Measurements from ENCODE around the gene KLK11. TPM values are rescaled to one million over a fixed set of nuclear protein-coding genes. Genes with fewer than 3 reads are reported as not detected.

Gene KLK11
- not detected in 2 replicates for polyA plus RNA-seq (2014; cell fraction: cytosol; rRNA removed)
- polyA plus RNA-seq (2014; cell fraction: nucleus; rRNA removed) = not detected in 2 replicates

DNA sequence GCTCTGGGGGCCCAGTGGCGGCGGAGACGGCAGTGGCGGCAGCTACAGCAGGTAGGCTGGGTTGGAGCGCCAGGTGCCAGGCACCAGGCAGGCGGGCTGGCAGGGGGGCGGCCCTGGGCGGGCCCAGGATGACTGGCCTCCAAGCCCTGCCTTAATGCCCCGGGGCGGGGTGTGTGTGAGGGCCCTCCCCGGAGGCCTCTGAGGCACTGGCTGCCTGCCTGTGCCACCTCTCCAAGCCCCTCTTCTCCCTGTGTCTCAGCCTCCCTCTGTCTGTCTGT lies at the start of gene KLK11:
Gene KLK11 (minus strand): TSS at position 63 of the 278 bp plus-strand sequence. CDS start 985 bp downstream, outside the sequence.
- DNase-seq (ENCODE audit: low spot score) = no peak

DNA sequence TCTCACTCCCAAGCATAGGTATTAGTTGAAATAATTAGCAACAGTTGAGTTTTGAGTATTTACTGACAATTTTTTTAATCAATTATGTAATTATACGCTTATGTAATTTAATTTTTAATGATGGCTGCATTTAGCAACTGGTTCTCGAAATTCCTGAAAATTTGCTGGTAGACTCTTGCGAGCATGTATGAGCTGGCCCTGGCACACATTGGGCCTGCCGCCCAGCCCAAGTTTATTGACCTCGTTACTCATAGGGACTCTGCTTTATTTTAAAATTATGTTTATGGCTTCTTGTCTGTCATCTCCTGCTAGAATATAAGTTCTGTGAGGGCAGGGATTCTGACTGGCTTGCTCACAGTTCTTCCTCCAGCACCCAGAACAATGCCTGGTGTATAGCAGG lies 49.6 kb upstream of the KLK11 start:
- no peak for DNase-seq (ENCODE audit: low spot score)

DNA sequence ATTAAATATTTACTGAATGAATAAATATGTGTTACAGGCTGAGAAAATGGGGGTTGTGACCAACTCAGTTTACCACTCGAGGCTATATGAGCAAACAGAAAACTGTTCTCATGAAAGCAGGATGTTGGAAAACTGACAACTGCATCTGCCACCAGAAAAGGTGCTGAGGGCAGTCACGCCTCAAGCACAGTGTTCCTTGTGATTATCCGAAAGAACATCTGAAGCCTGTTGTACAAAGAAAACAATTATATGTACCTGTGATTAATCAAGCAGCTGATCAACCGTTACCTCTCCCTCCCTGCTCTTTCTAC lies 44.6 kb upstream of the KLK11 start:
- no peak for DNase-seq (ENCODE audit: low spot score)

DNA sequence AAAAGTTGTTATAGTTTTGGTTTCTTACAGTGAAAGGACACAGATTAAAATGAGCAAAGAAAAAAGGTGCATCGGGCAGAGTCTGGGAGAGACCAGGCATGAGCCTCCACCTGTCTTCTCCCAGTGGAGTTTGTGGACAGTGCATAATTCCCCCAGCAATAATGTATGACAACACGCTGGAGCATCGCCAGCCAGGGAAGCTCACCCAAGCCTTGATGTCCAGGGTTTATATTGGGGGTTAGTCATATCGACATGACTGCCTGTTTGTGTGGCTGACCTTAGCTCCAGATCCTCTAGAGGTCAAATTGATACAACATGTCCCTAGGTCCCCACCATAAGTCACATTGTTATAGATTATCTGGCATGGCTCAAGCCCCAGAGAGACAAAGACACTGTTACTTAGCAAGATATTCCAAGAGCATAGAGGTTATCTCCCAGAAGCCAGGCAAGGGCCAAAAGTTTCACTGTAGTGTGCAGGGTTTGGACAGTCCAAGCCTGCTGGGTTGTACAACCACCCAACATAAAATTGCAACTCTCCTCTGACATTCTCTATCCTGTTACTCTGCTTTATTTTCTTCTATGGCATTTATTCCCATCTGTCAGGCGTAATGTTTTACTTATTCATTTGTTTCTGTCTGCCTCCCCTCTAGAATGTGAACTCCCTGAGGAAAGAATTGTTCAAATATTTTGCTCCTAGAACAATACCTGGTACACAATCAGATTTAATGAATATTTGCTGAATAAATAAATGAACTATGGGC lies 44.1 kb upstream of the KLK11 start:
- DNase-seq (ENCODE audit: low spot score) = no peak

- DNase-seq (ENCODE audit: low spot score) = no peak
These were observed 40.2 kb upstream of the KLK11 start for GRCh38 chr19:51066393-51067186.

- no peak for DNase-seq (ENCODE audit: low spot score)
These were observed 39.0 kb upstream of the KLK11 start for GRCh38 chr19:51065221-51065960.

DNA sequence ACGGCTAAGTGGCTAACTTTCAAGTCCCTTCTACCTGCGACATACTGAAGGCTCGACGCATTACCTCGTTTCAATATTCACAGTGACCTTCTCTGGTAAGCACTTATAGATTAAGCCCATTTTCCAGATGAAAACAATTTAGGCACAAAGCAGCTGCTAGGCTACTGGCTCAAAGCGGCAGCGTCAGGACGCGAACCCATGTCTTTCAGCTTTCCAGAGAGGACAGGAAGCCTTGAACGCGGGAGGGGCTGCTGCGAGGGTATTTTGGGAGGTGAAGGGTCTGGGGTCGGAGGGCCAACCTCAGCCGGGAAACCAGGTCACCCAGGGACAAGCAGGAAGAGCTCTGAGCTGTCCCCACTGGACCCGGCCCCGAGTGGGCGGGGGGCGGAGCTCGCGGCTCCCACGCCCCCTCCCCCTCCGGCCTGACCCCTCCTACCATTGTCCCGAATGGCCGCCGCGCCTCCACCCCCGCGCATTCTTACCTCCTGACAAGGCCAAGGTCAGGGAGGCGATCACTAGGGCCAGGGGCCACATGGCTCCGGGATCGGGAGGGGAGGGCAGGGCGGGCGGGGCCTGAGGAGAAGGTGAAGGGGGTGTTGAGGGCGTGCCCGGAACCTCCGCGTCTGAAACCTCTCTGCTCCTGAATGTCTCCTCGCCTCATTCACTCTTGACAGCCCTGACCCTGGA lies 38.3 kb upstream of the KLK11 start, which contains the start of gene KLK13:
Gene KLK13 (minus strand): TSS at position 559 of the 687 bp plus-strand sequence. CDS start 25 bp downstream, at position 534.
- no peak for DNase-seq (ENCODE audit: low spot score)

GRCh38 chr19:51063664-51064063 lies 37.2 kb upstream of the KLK11 start:
- no peak for DNase-seq (ENCODE audit: low spot score)

- DNase-seq (ENCODE audit: low spot score) = no peak
These were observed 34.6 kb upstream of the KLK11 start for GRCh38 chr19:51060973-51061372.

DNA sequence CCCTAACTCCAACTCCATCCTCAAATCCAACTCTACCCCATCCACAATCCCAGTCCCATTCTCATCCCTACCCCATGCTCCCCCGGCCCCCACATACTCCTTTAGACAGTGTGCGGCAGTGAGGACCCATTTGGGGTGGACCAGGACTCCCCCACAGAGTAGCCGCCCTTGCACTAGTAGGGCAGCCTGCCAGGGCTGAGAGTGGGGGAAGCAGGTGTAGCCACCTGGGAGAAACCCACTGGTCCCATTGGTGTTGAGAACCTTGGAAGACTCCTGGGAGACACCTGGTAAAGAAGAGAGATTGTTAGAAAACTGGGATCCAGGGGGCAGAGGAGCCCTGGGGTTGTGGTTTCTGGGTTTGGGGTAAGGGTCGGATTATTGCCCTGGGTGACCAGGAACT lies 33.9 kb upstream of the KLK11 start:
- no peak for DNase-seq (ENCODE audit: low spot score)

DNA sequence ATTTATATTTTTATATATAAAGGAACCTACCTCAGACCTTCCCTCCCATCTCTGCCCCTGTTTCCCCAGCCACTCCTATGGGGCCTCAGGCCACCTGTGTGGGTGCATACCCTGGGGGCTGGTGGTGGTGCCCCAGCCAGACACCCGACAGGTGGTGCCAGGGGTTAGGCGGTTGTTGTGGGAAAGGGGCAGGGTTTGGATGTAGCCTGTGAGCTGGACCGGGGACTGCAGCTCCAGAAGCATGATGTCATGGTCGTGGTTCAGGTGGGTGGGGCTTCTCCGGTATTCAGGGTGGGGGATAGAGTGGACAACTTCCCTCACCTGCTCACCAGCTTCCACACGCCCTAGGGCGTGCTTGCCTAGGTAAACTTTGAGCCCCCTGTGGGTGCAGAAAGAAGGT lies 33.3 kb upstream of the KLK11 start:
- DNase-seq (ENCODE audit: low spot score) = no peak

- no peak for DNase-seq (ENCODE audit: low spot score)
These were observed 29.4 kb upstream of the KLK11 start for GRCh38 chr19:51055866-51056265.

DNA sequence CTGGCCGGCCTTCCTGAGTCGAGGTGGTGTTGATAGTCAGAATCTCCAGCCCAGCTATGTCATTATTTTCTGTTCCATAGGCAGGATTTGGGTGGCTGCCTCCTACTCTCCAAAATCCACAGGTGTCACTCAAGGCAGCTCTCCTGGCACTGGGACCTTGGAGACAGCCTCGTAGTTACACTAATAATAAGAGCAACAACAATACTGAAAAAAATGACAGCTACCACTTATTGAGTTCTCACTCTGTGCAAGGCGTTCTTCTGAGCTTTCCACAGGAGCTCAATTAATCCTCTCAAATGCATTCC lies 20.6 kb upstream of the KLK11 start:
- no peak for DNase-seq (ENCODE audit: low spot score)

DNA sequence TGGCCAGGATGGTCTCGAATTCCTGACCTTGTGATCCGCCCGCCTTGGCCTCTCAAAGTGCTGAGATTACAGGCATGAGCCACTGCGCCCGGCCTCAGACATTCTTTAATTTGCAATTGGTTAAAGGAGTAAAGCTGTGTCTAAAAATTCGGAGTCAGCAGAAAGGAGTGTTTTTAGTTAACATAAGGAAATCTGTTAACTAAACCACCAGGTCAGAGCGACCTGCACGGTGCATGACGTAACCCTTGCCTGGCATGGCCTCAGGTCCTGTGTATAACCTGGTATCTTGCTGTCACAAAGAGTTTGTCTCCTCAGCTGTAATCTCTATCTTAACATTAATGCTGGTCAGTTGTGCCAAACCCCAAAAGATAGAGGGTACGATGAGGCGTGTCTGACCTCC lies 17.9 kb upstream of the KLK11 start:
- DNase-seq (ENCODE audit: low spot score) = no peak

- DNase-seq (ENCODE audit: low spot score) = no peak
These were observed 17.1 kb upstream of the KLK11 start for GRCh38 chr19:51043497-51043896.

- no peak for DNase-seq (ENCODE audit: low spot score)
These were observed 13.7 kb upstream of the KLK11 start for GRCh38 chr19:51040151-51040550.

DNA sequence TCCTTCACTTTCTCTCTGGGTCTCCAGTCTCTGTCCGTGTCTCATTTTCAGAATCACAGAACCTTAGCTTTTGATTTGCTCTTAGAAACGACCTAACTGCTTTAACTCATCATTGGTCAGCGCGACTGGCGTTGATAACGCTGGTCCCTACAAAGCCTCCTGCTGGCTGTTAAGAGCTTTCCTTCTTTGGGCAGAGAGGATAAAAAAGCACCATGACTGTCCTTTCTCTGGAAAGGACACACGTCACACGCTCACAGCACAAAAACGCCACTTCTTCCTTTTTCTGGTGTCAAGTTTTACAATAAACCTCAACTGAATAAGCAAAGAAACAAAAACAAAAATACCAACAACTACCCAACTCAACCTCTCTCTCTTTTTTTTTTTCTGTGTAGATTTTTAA lies 10.1 kb upstream of the KLK11 start:
- DNase-seq (ENCODE audit: low spot score) = no peak

GRCh38 chr19:51034704-51035103 lies 8.3 kb upstream of the KLK11 start, which contains the start of gene KLK12:
Gene KLK12, minus strand, starts transcription at chr19:51035002. Its CDS starts 381 bp downstream, at chr19:51034621.
- DNase-seq (ENCODE audit: low spot score) = no peak

DNA sequence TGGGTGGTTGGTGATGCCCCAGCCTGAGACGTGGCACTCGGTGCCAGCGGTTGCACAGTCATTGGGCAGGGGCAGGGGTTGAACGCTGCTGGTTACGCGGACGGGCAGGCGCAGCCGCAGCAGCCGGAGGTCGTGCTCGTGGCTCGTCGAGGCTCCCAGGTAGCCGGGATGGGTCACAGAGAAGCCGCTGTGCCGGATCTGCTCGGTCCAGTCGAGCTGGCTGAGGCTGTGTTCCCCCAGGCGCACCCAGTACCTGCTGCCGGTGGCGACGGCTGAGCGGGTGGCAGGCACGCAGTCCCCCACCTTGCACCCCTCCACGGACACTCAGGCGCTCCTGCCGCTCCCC lies 5.4 kb upstream of the KLK11 start:
- no peak for DNase-seq (ENCODE audit: low spot score)

DNA sequence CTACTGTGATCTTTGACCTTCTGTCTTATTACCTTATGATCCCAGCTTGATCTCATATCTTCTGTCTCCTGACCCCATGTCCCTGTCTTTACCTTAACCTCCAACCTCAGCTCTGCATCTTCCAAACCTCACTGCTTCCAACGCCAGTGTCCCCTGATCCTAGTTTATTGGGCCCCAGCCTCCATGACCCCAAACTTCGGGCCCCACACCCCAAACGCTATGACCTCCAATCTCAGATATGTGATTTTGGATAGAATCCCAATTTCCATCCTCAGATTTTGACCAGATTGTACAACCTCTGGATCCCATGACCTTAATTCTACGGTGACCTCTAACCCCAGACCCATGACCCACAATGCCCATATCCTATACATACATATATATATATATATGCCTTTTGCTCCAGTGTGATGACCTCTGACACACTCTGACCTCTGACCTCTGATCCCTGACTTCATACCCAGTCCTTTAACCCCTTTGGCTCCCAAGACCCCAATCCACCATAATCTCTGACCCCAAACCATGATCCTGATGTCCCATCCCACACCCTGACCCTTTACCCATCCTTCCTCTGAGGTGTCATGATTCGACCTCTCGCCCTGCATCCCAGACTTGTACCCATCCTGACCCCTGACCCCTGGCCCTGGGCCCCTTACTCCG lies 4.9 kb upstream of the KLK11 start:
- DNase-seq (ENCODE audit: low spot score) = no peak

DNA sequence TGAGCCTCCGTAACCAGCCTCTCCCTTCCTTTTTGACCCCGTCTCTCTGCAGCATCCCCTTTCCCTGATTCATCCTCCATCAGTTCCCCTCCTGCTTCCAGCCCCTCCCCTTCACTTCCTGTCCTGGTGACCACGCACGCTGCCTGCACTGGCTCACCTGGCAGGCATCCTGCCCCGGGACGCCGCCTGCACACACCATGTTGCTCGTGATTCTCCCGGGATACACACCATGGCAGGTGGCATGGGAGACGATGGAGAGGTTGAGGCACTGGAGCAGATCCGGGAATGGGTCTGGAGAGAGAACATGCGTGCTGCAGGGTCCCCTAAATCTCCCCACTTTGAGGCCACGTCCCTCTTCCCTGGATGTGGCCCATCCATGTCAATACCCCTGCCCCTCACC lies 4.2 kb upstream of the KLK11 start:
- DNase-seq (ENCODE audit: low spot score) = no peak

DNA sequence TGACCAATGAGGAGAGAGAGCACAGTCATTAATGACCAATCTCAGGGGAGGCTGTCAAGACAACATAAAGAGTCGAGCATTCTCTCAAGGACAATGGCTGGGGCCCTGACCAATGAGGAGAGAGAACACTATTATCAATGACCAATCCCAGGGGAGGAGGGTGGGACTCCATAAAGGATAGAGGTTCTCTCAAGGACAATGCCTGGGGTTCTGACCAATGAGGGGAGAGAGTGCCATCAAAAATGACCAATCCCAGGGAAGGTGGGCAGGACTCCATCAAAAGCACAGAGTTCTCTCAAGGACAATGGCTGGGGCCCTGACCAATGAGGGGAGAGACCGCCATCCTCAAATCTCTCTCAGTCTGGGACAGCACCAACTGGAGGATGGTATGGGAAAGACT lies 3.3 kb upstream of the KLK11 start:
- no peak for DNase-seq (ENCODE audit: low spot score)

Data from SK-N-DZ (cell line).